A549 (cell line): ENCODE data around the gene TTC28. TPM values are rescaled to one million over a fixed set of nuclear protein-coding genes. Genes with fewer than 3 reads are reported as not detected.

ENCODE experiments used
- ATAC-seq, 2 experiments: fragments of 200-7000 bp in 1 of 2; fragments of >200 bp in 1 of 2; cut with Nextera tagmentation in 1 of 2; cut with Tn5 transposase in 1 of 2; 3 replicates each; pipeline versions ENCODE4 v1.8.0 to v1.9.1; 2018 to 2020; ENCODE audit warnings: mild to moderate bottlenecking in 1 of 2, moderate library complexity in 1 of 2
- CTCF ChIA-PET: fragments of 300-600 bp; sonication (Branson Sonifier 250); formaldehyde crosslinking; extraction: SDS; loops from one replicate; lab custom pipeline; 2021; ENCODE audit warnings: antibody characterized with exemption, inconsistent platforms; lab: Yijun Ruan, JAX
- POLR2A ChIA-PET: fragments of 350-600 bp; formaldehyde crosslinking; extraction: SDS; loops from one replicate; lab custom pipeline; 2021; ENCODE audit warnings: antibody characterized with exemption, inconsistent platforms; lab: Yijun Ruan, JAX
- DNase-seq, 2 experiments: peaks; one replicate each; pipeline versions ENCODE4 v3.0.0 to v3.0.0-alpha.2; 2011 to 2016; ENCODE audit warnings: low read depth in 1 of 2, low spot score in 1 of 2
- FAIRE-seq: peaks from 2 replicates; lab custom pipeline; 2011; peaks lifted over from hg19 to GRCh38; lab: Jason Lieb, UNC
- H3K27ac ChIP-seq, 2 experiments: fragments of >200 bp; sonication (Bioruptor Twin); formaldehyde crosslinking; 3 replicates each; pipeline ENCODE4 v1.5.1; 2016 to 2017
- H3K4me1 ChIP-seq: fragments of >200 bp; sonication (Bioruptor Twin); formaldehyde crosslinking; 3 replicates; pipeline ENCODE4 v1.6.1; 2016
- H3K4me2 ChIP-seq: fragments of >200 bp; sonication (Bioruptor Twin); formaldehyde crosslinking; 3 replicates; pipeline ENCODE4 v1.6.1; 2016
- H3K4me3 ChIP-seq: fragments of >200 bp; sonication (Bioruptor Twin); formaldehyde crosslinking; 3 replicates; pipeline ENCODE4 v1.5.1; 2016
- H3K9me3 ChIP-seq: fragments of >200 bp; sonication (Bioruptor Twin); formaldehyde crosslinking; 3 replicates; pipeline ENCODE4 v1.6.1; 2016
- CEBPB ChIP-seq, 2 experiments: fragments of >200 bp in 1 of 2; sonication (Bioruptor Twin) in 1 of 2; formaldehyde crosslinking in 1 of 2; IDR thresholded peaks; 2 replicates each; pipeline ENCODE4 v1.6.1; 2012 to 2016
- CHD4 ChIP-seq: fragments of 200-600 bp; sonication (generic); IDR thresholded peaks from 2 replicates; pipeline ENCODE4 v1.6.1; 2016; ENCODE audit warnings: antibody characterized with exemption, mild to moderate bottlenecking, borderline replicate concordance
- CTCF ChIP-seq: fragments of >200 bp; sonication (Bioruptor Twin); formaldehyde crosslinking; IDR thresholded peaks from 3 replicates; pipeline ENCODE4 v1.5.1; 2016
- MAFK ChIP-seq: fragments of 450-650 bp; IDR thresholded peaks from 2 replicates; pipeline ENCODE4 v1.6.1; 2014; ENCODE audit not compliant: partially characterized antibody
- PHF8 ChIP-seq: fragments of 200-600 bp; sonication (generic); IDR thresholded peaks from 2 replicates; pipeline ENCODE4 v1.6.1; 2016; ENCODE audit warnings: low read depth, mild to moderate bottlenecking, antibody characterized with exemption, moderate library complexity, borderline replicate concordance
- RAD21 ChIP-seq, 2 experiments: fragments of >200 bp in 1 of 2; sonication (Bioruptor Twin) in 1 of 2; formaldehyde crosslinking in 1 of 2; IDR thresholded peaks in 1 of 2; conservative IDR thresholded peaks in 1 of 2; 2 replicates in 1 of 2; 3 replicates in 1 of 2; pipeline ENCODE4 v1.6.1; 2012 to 2018; ENCODE audit warnings: inconsistent platforms in 1 of 2
- RARB ChIP-seq: fragments of 250-450 bp; sonication (Bioruptor Pico); IDR thresholded peaks from 2 replicates; pipeline ENCODE4 v1.8.0; 2021; ENCODE audit warnings: mild to moderate bottlenecking, moderate library complexity
- RFX5 ChIP-seq: fragments of 450-650 bp; IDR thresholded peaks from 2 replicates; pipeline ENCODE4 v1.7.1; 2014; ENCODE audit warnings: antibody characterized with exemption, mild to moderate bottlenecking, moderate library complexity
- SMC3 ChIP-seq: fragments of >200 bp; sonication (Bioruptor Twin); formaldehyde crosslinking; IDR thresholded peaks from 3 replicates; pipeline ENCODE4 v1.6.1; 2018; ENCODE audit warnings: inconsistent platforms
- ZC3H11A ChIP-seq: fragments of 450-650 bp; IDR thresholded peaks from 2 replicates; pipeline ENCODE4 v1.6.1; 2014; ENCODE audit warnings: antibody characterized with exemption, mild to moderate bottlenecking
- WGBS: methylation state at CpG from one replicate; pipeline ENCODE4 v1.1.6; 2017; ENCODE audit errors: missing lambda C conversion rate; 5-methylcytosine and 5-hydroxymethylcytosine counted together
- polyA plus RNA-seq, 4 experiments: library from polyadenylated mRNA; depleted of rRNA in 3 of 4; stranded (reverse); fragments of >200 nt; fragmentation: RNase III in 1 of 4; extraction: RNeasy Plus Mini Kit Qiagen cat#74134 plus additional on column Dnase treatment in 1 of 4; gene quantifications; 2 replicates in 3 of 4; 3 replicates in 1 of 4; pipeline ENCODE4 v1.2.3, GENCODE V29; 2011 to 2017
- TF ChIP-seq, protein P1 (sequence below): fragments of 200-600 bp; sonication (generic); IDR thresholded peaks from 2 replicates; pipeline ENCODE4 v1.6.1; 2016; ENCODE audit warnings: antibody characterized with exemption, mild to moderate bottlenecking, moderate library complexity
- TF ChIP-seq, protein P2 (sequence below): fragments of >200 bp; sonication (Bioruptor Twin); formaldehyde crosslinking; IDR thresholded peaks from 2 replicates; pipeline ENCODE4 v1.6.1; 2016

TTC28 gene
- polyA plus RNA-seq, 2 of the 4 experiments (the other 2 are of a cell fraction): 2.6 to 3.8 TPM

- WGBS: 87% methylated on average over 15 of the region's 15 CpGs
- Histone ChIP-seq H3K27ac (no peak overlapping the region), H3K4me1 (peaks cover 8% of the 10 kb centered on the region; the same call in 1 of the 3 replicates), H3K4me3 (no peak overlapping the region), H3K9me3 (no peaks in the 10 kb centered on the region), H3K4me2 (no peak overlapping the region)
- FAIRE-seq (no peak), ATAC-seq (no peak), DNase-seq (no peak)
- POLR2A ChIA-PET: no interaction called here
- TF ChIP-seq, protein P1, sequence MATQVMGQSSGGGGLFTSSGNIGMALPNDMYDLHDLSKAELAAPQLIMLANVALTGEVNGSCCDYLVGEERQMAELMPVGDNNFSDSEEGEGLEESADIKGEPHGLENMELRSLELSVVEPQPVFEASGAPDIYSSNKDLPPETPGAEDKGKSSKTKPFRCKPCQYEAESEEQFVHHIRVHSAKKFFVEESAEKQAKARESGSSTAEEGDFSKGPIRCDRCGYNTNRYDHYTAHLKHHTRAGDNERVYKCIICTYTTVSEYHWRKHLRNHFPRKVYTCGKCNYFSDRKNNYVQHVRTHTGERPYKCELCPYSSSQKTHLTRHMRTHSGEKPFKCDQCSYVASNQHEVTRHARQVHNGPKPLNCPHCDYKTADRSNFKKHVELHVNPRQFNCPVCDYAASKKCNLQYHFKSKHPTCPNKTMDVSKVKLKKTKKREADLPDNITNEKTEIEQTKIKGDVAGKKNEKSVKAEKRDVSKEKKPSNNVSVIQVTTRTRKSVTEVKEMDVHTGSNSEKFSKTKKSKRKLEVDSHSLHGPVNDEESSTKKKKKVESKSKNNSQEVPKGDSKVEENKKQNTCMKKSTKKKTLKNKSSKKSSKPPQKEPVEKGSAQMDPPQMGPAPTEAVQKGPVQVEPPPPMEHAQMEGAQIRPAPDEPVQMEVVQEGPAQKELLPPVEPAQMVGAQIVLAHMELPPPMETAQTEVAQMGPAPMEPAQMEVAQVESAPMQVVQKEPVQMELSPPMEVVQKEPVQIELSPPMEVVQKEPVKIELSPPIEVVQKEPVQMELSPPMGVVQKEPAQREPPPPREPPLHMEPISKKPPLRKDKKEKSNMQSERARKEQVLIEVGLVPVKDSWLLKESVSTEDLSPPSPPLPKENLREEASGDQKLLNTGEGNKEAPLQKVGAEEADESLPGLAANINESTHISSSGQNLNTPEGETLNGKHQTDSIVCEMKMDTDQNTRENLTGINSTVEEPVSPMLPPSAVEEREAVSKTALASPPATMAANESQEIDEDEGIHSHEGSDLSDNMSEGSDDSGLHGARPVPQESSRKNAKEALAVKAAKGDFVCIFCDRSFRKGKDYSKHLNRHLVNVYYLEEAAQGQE: no peak
- TF ChIP-seq RARB (no peak), PHF8 (no peak), CEBPB (IDR thresholded peaks at IDR 0.05) (no peak), CHD4 (no peak), RFX5 (no peak)
- TF ChIP-seq, protein P2, sequence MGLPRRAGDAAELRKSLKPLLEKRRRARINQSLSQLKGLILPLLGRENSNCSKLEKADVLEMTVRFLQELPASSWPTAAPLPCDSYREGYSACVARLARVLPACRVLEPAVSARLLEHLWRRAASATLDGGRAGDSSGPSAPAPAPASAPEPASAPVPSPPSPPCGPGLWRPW: no peak
- CTCF ChIA-PET: interaction anchor here (0.6 to 3.1 kb wide), 9 partner anchors 8 to 811 kb away, joined by 3 to 22 read pairs (median 5); no protein-coding TSS in a partner anchor
These were observed 658.3 kb downstream of the TTC28 start for GRCh38 chr22:28021116-28021997.

- CTCF ChIA-PET: interaction anchor here (0.5 to 3.1 kb wide), 25 partner anchors 9 to 812 kb away, joined by 3 to 22 read pairs (median 4); no protein-coding TSS in a partner anchor
- POLR2A ChIA-PET: no interaction called here
- Histone ChIP-seq H3K4me1 (peaks cover 8% of the 10 kb centered on the region; the same call in 1 of the 3 replicates), H3K4me2 (peak overlapping the region; percentile 34; the same call in 2 of the 3 replicates), H3K4me3 (no peak overlapping the region)
- TF ChIP-seq SMC3 (peak; percentile 68), RAD21 (conservative IDR thresholded peaks at IDR 0.05 in 1 of 2, IDR thresholded peaks at IDR 0.05 in 1 of 2) (peak; percentile 75), CTCF (peak; percentile 68), ZC3H11A (no peak), MAFK (no peak)
- TF ChIP-seq, all 56 proteins: peak for 3
- peak; percentile 44 to 55 for DNase-seq
- Histone ChIP-seq H3K9me3 (no peaks in the 10 kb centered on the region), H3K27ac (no peak overlapping the region)
- no peak for FAIRE-seq
- peak; percentile 74 to 96 for ATAC-seq
- WGBS: 52% methylated on average over 18 of the region's 20 CpGs
These were observed 659.5 kb downstream of the TTC28 start for GRCh38 chr22:28019881-28020861.
